Natural killer cell treated with Interleukin-12 subunit alpha and Interleukin-12 subunit beta and Interleukin-15 and Interleukin-18, amount 100 ng/mL, for 72 hours (primary cell): ENCODE measurements around the gene HECW1. TPM values are rescaled to one million over a fixed set of nuclear protein-coding genes. Genes with fewer than 3 reads are reported as not detected.

Source experiments
- ATAC-seq, 2 donors: fragments of 150-1000 bp; cut with Tn5 transposase in 1 of 2; sonication (Bioruptor Pico), chemical (Tn5 transposase) in 1 of 2; 2 replicates each; pipeline ENCODE4 v1.10.0; 2021
- DNase-seq: peaks from one replicate; pipeline ENCODE4 v3.0.0; 2022; ENCODE audit warnings: low spot score
- H3K27ac Mint-ChIP-seq, 2 donors: 1 replicate in 1 of 2; 2 replicates in 1 of 2; pipeline ENCODE4 v1.8.0; 2022; ENCODE audit warnings: mixed read lengths in 2 of 2, mild to moderate bottlenecking in 1 of 2, moderate library complexity in 1 of 2
- H3K27me3 Mint-ChIP-seq, 2 donors: 1 replicate in 1 of 2; 2 replicates in 1 of 2; pipeline ENCODE4 v1.8.0; 2022; ENCODE audit warnings: mixed read lengths in 2 of 2
- H3K36me3 Mint-ChIP-seq: one replicate; pipeline ENCODE4 v1.8.0; 2022; ENCODE audit warnings: mixed read lengths
- H3K4me1 Mint-ChIP-seq, 2 donors: 1 replicate in 1 of 2; 2 replicates in 1 of 2; pipeline ENCODE4 v1.8.0; 2022; ENCODE audit warnings: low read depth in 2 of 2, mixed read lengths in 2 of 2, mild to moderate bottlenecking in 1 of 2
- H3K4me3 Mint-ChIP-seq: one replicate; pipeline ENCODE4 v1.8.0; 2022; ENCODE audit warnings: mixed read lengths
- H3K9me3 Mint-ChIP-seq: 2 replicates; pipeline ENCODE4 v1.8.0; 2022; ENCODE audit warnings: mixed read lengths
- total RNA-seq, 2 donors: library from RNA; stranded (reverse); gene quantifications; one replicate each; pipeline ENCODE4 v1.2.3, GENCODE V29; 2022

HECW1 gene
- total RNA-seq, 2 donors from 2014 or later = not detected

GRCh38 chr7:43309706-43310022 is 197.2 kb downstream of the HECW1 start:
- H3K4me3 Mint-ChIP-seq = no peak overlapping the region
- no peak for ATAC-seq

GRCh38 chr7:43311052-43311451 is 198.6 kb downstream of the HECW1 start:
- H3K9me3 Mint-ChIP-seq = no peaks in the 10 kb centered on the region
- peaks cover 10 to 14% of the 10 kb centered on the region in 2 donors for H3K4me1 Mint-ChIP-seq
- H3K4me3 Mint-ChIP-seq = no peak overlapping the region
- no peak for ATAC-seq
- DNase-seq = no peak
- no peaks in the 10 kb centered on the region for H3K36me3 Mint-ChIP-seq
- no peak overlapping the region for H3K27ac Mint-ChIP-seq
- peaks cover 4 to 11% of the 10 kb centered on the region in 2 donors for H3K27me3 Mint-ChIP-seq

More at GRCh38 chr7:43309706-43310022, 197.2 kb downstream of the HECW1 start:
- H3K4me1 Mint-ChIP-seq = peaks cover 8 to 9% of the 10 kb centered on the region in 2 donors
- no peak for DNase-seq
- H3K27ac Mint-ChIP-seq = no peak overlapping the region
- no peaks in the 10 kb centered on the region for H3K36me3 Mint-ChIP-seq
- H3K27me3 Mint-ChIP-seq = peaks cover 4 to 7% of the 10 kb centered on the region in 2 donors
- no peaks in the 10 kb centered on the region for H3K9me3 Mint-ChIP-seq

DNA sequence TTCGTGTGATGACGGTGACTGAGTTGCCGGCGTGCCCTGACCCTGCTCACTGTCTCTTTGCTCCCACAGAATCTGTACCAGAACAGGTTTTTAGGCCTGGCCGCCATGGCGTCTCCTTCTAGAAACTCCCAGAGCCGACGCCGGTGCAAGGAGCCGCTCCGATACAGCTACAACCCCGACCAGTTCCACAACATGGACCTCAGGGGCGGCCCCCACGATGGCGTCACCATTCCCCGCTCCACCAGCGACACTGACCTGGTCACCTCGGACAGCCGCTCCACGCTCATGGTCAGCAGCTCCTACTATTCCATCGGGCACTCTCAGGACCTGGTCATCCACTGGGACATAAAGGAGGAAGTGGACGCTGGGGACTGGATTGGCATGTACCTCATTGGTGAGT is 199.2 kb downstream of the HECW1 start:
- no peak for ATAC-seq
- H3K4me3 Mint-ChIP-seq = no peak overlapping the region
- no peak for DNase-seq
- no peaks in the 10 kb centered on the region for H3K36me3 Mint-ChIP-seq
- H3K27ac Mint-ChIP-seq = no peak overlapping the region
- no peaks in the 10 kb centered on the region for H3K9me3 Mint-ChIP-seq
- peaks cover 0 to 12% of the 10 kb centered on the region in 2 donors for H3K27me3 Mint-ChIP-seq
- peaks cover 10 to 14% of the 10 kb centered on the region in 2 donors for H3K4me1 Mint-ChIP-seq

- DNase-seq (no peak), ATAC-seq (no peak)
- H3K36me3 Mint-ChIP-seq = no peaks in the 10 kb centered on the region
- peak overlapping the region; percentile 37 for H3K4me3 Mint-ChIP-seq
- no peak overlapping the region for H3K27ac Mint-ChIP-seq
- peaks cover 10 to 14% of the 10 kb centered on the region in 2 donors for H3K4me1 Mint-ChIP-seq
- peaks cover 0 to 11% of the 10 kb centered on the region in 2 donors for H3K27me3 Mint-ChIP-seq
- H3K9me3 Mint-ChIP-seq = no peaks in the 10 kb centered on the region
Observed at GRCh38 chr7:43313628-43314378, 201.4 kb downstream of the HECW1 start.

- H3K4me1 Mint-ChIP-seq = peaks cover 10 to 14% of the 10 kb centered on the region in 2 donors
- no peak for DNase-seq
- H3K4me3 Mint-ChIP-seq = peak overlapping the region; percentile 37
- peak; percentile 53 to 80 for ATAC-seq
- no peaks in the 10 kb centered on the region for H3K36me3 Mint-ChIP-seq
- no peaks in the 10 kb centered on the region for H3K9me3 Mint-ChIP-seq
- no peak overlapping the region for H3K27ac Mint-ChIP-seq
- H3K27me3 Mint-ChIP-seq = peaks cover 0 to 11% of the 10 kb centered on the region in 2 donors
Observed at GRCh38 chr7:43314379-43315158, 202.1 kb downstream of the HECW1 start.

DNA sequence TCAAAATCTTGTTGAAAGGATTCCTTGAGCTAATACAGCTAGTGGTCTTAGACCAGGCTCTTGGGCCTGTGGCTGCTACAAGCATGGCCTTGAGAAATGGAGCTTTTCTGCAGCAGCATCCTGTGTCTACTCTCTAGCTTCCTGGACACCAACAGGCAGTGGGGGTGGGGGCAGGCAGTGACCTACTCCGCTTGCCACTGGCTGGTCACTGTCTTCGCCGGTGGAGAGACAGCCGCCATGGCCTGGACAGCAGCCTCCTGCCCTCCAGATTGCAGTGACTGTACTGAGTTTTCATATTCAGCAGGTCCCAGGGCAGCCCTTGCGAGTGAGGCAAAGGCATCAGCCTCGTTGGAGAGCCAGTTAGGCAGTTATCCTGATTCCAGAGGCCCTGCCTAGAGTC is 204.6 kb downstream of the HECW1 start:
- no peaks in the 10 kb centered on the region for H3K9me3 Mint-ChIP-seq
- H3K4me3 Mint-ChIP-seq = no peak overlapping the region
- ATAC-seq (no peak), DNase-seq (no peak)
- H3K36me3 Mint-ChIP-seq = no peaks in the 10 kb centered on the region
- H3K27ac Mint-ChIP-seq = no peak overlapping the region
- peaks cover 10 to 14% of the 10 kb centered on the region in 2 donors for H3K4me1 Mint-ChIP-seq
- peaks cover 11% of the 10 kb centered on the region in 2 donors for H3K27me3 Mint-ChIP-seq

- Mint-ChIP-seq H3K4me1 (peaks cover 10 to 14% of the 10 kb centered on the region in 2 donors), H3K27ac (no peak overlapping the region), H3K36me3 (no peaks in the 10 kb centered on the region), H3K27me3 (peaks cover 14 to 18% of the 10 kb centered on the region in 2 donors), H3K4me3 (no peak overlapping the region), H3K9me3 (no peaks in the 10 kb centered on the region)
- ATAC-seq (no peak), DNase-seq (no peak)
Observed at GRCh38 chr7:43318188-43318770, 205.8 kb downstream of the HECW1 start.

DNA sequence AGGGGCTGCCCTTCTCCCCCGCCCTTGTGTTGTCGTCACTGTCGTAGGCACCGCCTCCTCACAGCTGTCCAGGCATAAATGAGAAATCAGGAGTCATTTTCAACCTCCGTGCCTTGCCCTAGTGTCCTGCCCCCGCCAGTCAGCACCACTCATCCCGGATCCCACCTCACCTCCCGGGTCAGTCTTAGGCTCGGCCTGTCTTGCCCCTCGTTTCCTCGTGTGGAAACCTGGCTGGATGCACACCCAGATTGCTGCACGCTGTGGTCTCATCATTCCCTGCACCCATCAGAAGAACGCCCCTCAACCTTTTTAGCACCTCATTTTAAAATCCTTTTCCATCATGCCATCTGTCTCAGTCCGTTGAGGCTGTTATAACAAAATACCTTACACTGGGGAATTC is 213.1 kb downstream of the HECW1 start:
- Mint-ChIP-seq H3K9me3 (no peaks in the 10 kb centered on the region), H3K27ac (no peak overlapping the region), H3K4me1 (no peaks in the 10 kb centered on the region), H3K4me3 (no peak overlapping the region), H3K36me3 (no peaks in the 10 kb centered on the region), H3K27me3 (peaks cover 19 to 30% of the 10 kb centered on the region in 2 donors)
- DNase-seq (no peak), ATAC-seq (peak in 1 of 2 donors; percentile 54)

DNA sequence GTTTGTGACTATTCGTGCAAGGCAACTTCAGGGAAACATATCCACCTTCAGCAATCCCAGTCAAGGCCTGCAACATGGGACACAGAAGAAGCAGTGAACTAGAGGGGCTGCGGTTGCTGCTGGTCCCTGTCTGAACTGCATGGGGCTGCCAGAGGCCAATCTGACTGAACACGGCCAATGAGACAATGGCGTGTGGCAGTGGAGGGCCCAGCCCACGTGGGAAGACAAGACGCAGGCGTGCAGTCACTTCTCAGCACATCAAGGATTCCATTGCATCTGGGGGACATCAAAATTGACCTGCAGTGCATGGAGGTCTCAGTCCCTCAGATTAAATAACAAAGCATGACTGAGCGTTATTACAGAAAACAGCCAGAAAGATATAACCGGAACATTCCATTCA is 215.9 kb downstream of the HECW1 start:
- ATAC-seq = no peak
- H3K4me3 Mint-ChIP-seq = no peak overlapping the region
- H3K9me3 Mint-ChIP-seq = no peaks in the 10 kb centered on the region
- no peaks in the 10 kb centered on the region for H3K36me3 Mint-ChIP-seq
- H3K27me3 Mint-ChIP-seq = peaks cover 17 to 23% of the 10 kb centered on the region in 2 donors
- H3K27ac Mint-ChIP-seq = no peak overlapping the region
- H3K4me1 Mint-ChIP-seq = no peaks in the 10 kb centered on the region
- no peak for DNase-seq

DNA sequence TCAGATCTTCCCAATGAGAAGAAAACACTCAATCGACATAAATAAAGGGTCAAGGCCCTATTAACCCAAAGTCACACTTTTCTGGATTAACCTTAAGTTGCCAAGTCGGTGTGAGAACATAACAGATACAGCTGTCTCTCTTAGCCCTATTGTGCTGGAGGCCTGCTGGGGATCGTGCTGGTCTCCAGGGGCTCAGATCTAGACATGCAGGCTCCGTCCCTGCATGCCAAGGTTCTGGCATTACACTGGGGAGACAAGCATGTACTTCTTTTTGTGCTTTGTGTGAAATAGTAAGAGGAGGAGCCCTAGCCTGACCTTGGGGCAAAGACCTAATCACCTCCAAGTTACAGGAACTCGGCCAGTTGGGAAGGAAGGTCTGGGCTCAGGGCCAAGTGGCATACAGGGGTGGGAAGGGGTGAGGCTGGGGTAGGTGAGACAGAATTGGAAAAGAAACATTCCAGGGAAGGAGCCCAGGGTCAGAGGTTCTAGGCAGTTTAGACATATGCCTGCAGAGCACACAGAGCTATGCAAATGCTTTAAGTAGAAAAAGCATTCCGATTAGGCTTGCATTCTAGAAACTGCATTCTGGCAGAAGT is 216.4 kb downstream of the HECW1 start:
- H3K4me3 Mint-ChIP-seq = no peak overlapping the region
- ATAC-seq (no peak), DNase-seq (no peak)
- peaks cover 17 to 23% of the 10 kb centered on the region in 2 donors for H3K27me3 Mint-ChIP-seq
- H3K27ac Mint-ChIP-seq = no peak overlapping the region
- H3K9me3 Mint-ChIP-seq = no peaks in the 10 kb centered on the region
- H3K4me1 Mint-ChIP-seq = no peaks in the 10 kb centered on the region
- no peaks in the 10 kb centered on the region for H3K36me3 Mint-ChIP-seq

DNA sequence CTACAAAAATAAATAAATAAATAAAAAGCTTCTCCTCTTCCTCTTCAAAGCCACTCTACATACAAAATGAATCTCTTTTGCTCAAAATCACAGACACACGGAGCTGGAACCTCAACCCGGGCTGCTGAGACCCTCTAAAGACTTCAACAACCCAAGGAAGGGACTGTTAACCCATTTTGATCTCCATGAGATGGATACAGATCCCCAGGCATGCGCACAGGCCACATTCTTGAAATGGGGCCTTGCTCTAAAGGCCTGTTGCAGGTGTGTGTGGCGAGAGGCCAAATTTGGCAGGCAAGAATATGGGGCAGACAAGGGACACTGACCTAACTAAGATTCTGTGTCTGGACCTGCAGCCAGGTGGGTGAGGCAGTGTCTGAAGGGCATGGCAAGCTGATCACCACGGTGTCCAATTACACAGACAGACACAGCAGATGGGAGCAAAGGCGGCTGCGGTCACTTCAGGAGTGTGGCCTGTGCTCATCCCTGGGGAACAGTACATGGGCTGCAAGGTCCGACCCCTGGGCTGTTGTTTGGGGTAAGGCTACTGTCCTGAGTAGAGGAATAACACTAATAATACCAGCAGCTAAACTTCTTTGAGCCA is 219.8 kb downstream of the HECW1 start:
- H3K4me3 Mint-ChIP-seq = no peak overlapping the region
- H3K27me3 Mint-ChIP-seq = peaks cover 17 to 28% of the 10 kb centered on the region in 2 donors
- DNase-seq = no peak
- H3K9me3 Mint-ChIP-seq = no peaks in the 10 kb centered on the region
- no peaks in the 10 kb centered on the region for H3K4me1 Mint-ChIP-seq
- no peaks in the 10 kb centered on the region for H3K36me3 Mint-ChIP-seq
- H3K27ac Mint-ChIP-seq = no peak overlapping the region
- ATAC-seq = no peak

DNA sequence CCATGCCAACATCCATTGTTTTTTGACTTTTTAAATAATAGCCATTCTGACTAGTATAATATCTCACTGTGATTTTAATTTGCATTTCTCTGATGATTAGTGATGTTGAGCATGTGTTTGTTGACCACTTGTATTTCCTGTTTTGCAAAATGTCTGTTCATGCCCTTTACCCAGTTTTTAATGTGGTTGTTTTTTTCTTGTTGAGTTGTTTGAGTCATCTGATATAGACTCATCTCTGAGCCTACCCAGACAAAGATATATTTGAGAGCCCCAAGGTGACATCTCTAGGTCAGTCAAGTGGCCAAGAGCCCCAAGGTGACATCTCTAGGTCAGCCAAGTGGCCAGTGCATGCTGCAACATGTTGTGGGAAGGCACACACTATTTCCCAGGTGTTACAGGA is 224.7 kb downstream of the HECW1 start:
- Mint-ChIP-seq H3K4me3 (no peak overlapping the region), H3K27ac (no peak overlapping the region), H3K36me3 (no peaks in the 10 kb centered on the region), H3K9me3 (no peaks in the 10 kb centered on the region), H3K4me1 (no peaks in the 10 kb centered on the region), H3K27me3 (peaks cover 12 to 30% of the 10 kb centered on the region in 2 donors)
- ATAC-seq (no peak), DNase-seq (no peak)

- Mint-ChIP-seq H3K36me3 (no peaks in the 10 kb centered on the region), H3K27ac (no peak overlapping the region), H3K27me3 (peaks cover 14 to 30% of the 10 kb centered on the region in 2 donors), H3K4me3 (no peak overlapping the region), H3K4me1 (no peaks in the 10 kb centered on the region), H3K9me3 (no peaks in the 10 kb centered on the region)
- ATAC-seq (no peak), DNase-seq (no peak)
Observed at GRCh38 chr7:43337811-43338210, 225.4 kb downstream of the HECW1 start.
